ENCODE measurements around the gene HOXB3.
A peak's percentile ranks its signal among the peaks of the same experiment; 100 is the strongest.
"Not testable (repeated sequence)": the region's sequence is repeated elsewhere in the genome, so short reads cannot be mapped to it uniquely, and the experiment has no call there.

The HOXB3 gene

DNA sequence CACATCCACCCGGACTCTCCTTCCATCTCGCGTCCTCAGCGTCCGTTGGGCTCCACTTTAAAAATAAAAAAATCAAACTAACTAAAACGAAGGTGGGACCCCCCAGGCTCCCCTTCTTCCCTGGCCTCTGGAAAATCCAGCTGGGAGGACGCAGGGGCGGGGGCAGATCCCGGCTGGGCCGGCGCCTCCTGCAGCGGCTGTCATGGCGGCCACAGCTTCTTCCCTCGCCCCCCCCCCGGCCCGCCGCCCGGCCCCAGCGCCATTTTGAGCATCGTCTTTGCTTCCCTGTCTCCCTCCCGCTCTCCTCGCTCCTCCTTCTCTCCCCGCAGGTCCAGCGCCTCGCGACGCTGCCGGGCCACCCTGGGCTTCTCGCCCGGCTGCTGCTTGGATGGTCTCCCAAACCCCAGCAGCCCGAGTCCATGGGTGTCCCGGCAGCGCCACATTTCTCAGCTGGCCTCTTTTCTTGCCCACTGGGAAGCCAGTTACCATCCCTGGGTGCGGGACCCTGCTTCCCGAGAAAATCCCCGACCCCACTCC is 48.4 kb downstream of the HOXB3 start:
- CTCF ChIA-PET: interaction anchor here (0.6 to 3.2 kb wide), 8 partner anchors 14 to 205 kb away, joined by 3 to 23 read pairs (median 3); no protein-coding TSS in a partner anchor

DNA sequence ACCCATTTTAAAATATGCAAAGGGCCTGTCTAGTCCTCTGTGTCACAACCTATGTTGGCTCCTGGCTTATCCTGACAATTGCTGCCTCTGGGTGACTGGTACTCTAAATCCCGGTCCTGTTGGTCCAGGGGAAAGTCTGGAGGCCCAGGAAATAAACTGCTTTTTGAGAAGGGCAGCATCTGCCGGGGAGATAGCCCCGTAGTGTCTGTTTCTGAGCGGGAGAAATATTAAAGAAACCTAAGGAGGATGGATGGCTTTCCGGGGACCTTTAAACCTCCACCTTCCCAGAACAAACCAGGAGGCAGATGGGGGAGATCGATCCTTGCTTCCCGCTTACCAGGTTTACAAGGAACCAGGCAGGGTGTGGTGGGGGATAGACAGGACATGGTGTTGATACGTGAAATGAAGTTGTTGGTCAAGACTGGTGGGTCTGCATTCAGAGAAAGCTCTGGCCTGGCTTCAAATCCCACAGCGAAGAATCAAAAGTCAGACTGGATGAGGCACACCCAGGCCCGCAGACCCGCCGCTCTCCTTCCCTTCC is 48.9 kb downstream of the HOXB3 start:
- ChIA-PET CTCF (interaction anchor here (0.7 to 3.2 kb wide), 7 partner anchors 8 to 205 kb away, joined by 3 to 23 read pairs (median 7); no protein-coding TSS in a partner anchor), POLR2A (interaction anchor here (0.6 to 6.4 kb wide), 11 partner anchors 9 to 56 kb away, joined by 3 to 57 read pairs (median 5); partner anchors contain the start of genes HOXB4 and HOXB5)
- TF ChIP-seq, protein P1, sequence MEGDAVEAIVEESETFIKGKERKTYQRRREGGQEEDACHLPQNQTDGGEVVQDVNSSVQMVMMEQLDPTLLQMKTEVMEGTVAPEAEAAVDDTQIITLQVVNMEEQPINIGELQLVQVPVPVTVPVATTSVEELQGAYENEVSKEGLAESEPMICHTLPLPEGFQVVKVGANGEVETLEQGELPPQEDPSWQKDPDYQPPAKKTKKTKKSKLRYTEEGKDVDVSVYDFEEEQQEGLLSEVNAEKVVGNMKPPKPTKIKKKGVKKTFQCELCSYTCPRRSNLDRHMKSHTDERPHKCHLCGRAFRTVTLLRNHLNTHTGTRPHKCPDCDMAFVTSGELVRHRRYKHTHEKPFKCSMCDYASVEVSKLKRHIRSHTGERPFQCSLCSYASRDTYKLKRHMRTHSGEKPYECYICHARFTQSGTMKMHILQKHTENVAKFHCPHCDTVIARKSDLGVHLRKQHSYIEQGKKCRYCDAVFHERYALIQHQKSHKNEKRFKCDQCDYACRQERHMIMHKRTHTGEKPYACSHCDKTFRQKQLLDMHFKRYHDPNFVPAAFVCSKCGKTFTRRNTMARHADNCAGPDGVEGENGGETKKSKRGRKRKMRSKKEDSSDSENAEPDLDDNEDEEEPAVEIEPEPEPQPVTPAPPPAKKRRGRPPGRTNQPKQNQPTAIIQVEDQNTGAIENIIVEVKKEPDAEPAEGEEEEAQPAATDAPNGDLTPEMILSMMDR (IDR thresholded peaks at IDR 0.05; ENCODE audit: insufficient read depth, low read length, missing control alignments): no peak
- H3K4me3 ChIP-seq (ENCODE audit: low read depth, low read length): peak overlapping the region; percentile 84
- DNase-seq (ENCODE audit: low read depth, low spot score): no peak

More for the DNA sequence above, 48.4 kb downstream of the HOXB3 start:
- TF ChIP-seq, protein P1 (IDR thresholded peaks at IDR 0.05; ENCODE audit: insufficient read depth, low read length, missing control alignments): no peak
- peak overlapping the region; percentile 84 for H3K4me3 ChIP-seq (ENCODE audit: low read depth, low read length)
- POLR2A ChIA-PET: interaction anchor here (0.6 to 6.4 kb wide), 12 partner anchors 9 to 57 kb away, joined by 3 to 57 read pairs (median 4); partner anchors contain the start of genes HOXB4 and HOXB5
- DNase-seq (ENCODE audit: low read depth, low spot score): no peak

DNA sequence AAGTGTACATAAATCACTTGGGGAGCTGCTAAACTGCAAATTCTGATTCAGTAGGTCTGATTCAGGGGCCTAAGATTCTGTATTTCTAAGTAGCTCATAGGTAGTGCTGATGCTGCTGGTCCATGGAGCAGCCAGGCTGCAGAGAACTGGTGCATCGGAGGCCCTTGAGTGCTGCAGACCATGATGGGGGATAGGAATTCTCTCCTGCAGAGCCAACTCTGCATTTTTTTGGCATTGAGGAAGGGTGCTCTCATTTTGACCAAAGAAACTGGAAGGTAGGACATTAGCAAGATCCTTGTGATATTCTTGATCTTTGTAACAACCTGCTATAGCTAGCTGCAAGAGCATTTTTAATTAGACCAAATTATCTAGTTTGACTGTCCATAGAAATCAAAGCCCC is 49.8 kb downstream of the HOXB3 start:
- DNase-seq (ENCODE audit: low read depth, low spot score): no peak
- POLR2A ChIA-PET: interaction anchor here (0.5 to 6.4 kb wide), 7 partner anchors 8 to 55 kb away, joined by 3 to 57 read pairs (median 5); partner anchors contain the start of gene HOXB5
- CTCF ChIA-PET: interaction anchor here (0.8 to 3.2 kb wide), 11 partner anchors 9 to 205 kb away, joined by 3 to 23 read pairs (median 3); partner anchors contain the start of gene HOXB5
- H3K4me3 ChIP-seq (ENCODE audit: low read depth, low read length): no peak overlapping the region
- TF ChIP-seq, protein P1 (IDR thresholded peaks at IDR 0.05; ENCODE audit: insufficient read depth, low read length, missing control alignments): no peak

DNA sequence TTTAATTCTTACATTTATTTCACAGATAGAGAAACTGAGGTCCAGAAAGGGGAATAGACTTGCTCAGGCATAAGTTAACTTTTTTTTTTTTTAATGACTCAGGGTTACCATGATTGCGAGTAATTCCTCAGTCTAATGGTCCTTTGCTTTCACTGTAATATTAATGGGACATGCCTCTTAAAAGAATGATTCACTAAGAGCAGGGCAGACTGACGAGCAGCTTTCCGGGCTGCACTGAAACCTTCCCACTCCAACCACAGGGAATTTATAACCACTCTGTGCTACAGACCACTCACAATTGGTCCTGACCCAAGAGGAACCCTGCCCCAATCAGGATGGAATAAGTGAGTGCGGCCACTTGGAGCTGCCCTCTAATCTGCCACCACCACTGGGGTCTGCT is 50.9 kb downstream of the HOXB3 start:
- TF ChIP-seq, protein P1 (IDR thresholded peaks at IDR 0.05; ENCODE audit: insufficient read depth, low read length, missing control alignments): no peak
- ChIA-PET CTCF (interaction anchor here (1.1 to 3.2 kb wide), 9 partner anchors 10 to 276 kb away, joined by 3 to 23 read pairs (median 4); partner anchors contain the start of gene HOXB5), POLR2A (interaction anchor here (0.6 to 6.4 kb wide), 13 partner anchors 9 to 194 kb away, joined by 3 to 57 read pairs (median 4); partner anchors contain the start of gene HOXB5)
- no peak overlapping the region; the same call in 1 of the 2 replicates for H3K4me3 ChIP-seq (ENCODE audit: low read depth, low read length)
- peak; percentile 70 for DNase-seq (ENCODE audit: low read depth, low spot score)

DNA sequence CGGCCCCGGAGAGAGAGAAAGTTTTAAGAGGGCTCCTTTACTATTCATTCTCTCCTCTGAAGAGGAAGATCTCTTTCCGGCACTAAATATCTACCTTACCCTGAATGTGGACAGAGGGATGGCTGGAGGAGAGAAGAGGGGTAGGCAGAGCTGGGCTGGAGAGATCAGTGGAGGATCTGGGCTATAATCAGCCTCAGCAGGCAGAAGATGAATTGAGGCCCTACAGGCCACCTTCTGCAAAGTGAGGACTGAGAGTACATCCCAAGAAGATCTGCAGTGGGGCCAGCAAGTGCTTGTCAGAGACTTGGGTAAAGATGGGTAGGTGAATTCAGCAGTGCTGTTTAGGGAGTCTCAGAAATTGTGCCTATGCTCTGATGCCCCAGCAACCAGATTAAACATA is 52.7 kb downstream of the HOXB3 start:
- DNase-seq (ENCODE audit: low read depth, low spot score): no peak
- no peak overlapping the region for H3K4me3 ChIP-seq (ENCODE audit: low read depth, low read length)
- ChIA-PET CTCF (no interaction called here), POLR2A (interaction anchor here (0.7 to 0.8 kb wide), 2 partner anchors 54 to 64 kb away, joined by 3 to 4 read pairs; no protein-coding TSS in a partner anchor)
- TF ChIP-seq, protein P1 (IDR thresholded peaks at IDR 0.05; ENCODE audit: insufficient read depth, low read length, missing control alignments): no peak

DNA sequence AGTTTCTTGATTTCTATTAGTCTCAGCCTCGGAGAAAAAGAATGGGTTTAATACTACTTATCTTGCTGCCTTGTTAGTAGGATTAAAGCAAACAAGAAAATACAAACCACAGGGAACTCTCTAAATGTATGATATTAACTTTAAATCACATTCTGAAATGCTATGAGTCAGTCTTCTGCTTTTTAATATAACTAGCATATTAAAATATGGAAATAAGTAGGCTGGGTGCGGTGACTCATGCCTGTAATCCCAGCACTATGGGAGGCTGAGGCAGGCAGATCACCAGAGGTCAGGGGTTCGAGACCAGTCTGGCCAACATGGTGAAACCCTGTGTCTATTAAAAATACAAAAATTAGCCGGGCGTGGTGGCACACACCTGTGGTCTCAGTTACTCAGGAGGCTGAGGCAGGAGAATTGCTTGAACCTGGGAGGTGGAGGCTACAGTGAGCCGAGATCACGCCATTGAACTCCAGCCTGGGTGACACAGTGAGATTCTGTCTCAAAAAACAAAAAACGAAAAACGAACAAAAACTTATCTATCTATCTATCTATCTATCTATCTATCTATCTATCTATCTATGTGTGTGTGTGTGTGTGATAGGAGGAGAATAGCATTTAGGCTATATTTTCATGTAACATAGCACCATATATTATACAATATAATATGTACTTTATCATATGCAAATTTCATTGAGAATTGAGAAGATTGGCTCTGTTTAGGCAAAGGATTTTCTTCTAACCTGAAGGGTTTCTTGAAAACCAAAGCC is 54.1 kb downstream of the HOXB3 start:
- H3K4me3 ChIP-seq (ENCODE audit: low read depth, low read length); DNase-seq (ENCODE audit: low read depth, low spot score); POLR2A ChIA-PET: not testable (repeated sequence)
- CTCF ChIA-PET: interaction anchor here (0.6 to 4.5 kb wide), 4 partner anchors 10 to 44 kb away, joined by 3 to 39 read pairs (median 3); no protein-coding TSS in a partner anchor
